ENCODE data around the gene PRKN.
"Not testable (repeated sequence)": the region's sequence is repeated elsewhere in the genome, so short reads cannot be mapped to it uniquely, and the experiment has no call there.

The PRKN gene

DNA sequence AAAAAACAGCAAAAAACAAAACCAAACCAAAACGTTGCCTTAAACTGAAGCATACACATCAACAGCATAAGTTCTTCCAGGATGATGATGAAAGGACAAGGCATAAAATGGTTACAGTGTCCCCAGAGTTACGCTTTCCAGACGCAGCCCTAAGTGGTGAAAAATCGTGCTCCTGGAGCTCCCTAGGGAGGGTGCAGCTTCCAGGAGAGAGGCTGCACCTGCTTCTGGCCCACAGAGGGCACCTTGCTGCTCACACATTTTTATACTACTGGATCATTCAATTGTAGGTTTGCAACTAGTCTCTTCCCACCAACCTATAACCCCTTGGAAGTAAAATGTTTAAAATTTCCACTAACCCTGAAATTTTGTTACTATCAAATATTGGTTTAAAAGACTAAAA is 115.0 kb downstream of the PRKN start:
- DNase-seq: no peak

DNA sequence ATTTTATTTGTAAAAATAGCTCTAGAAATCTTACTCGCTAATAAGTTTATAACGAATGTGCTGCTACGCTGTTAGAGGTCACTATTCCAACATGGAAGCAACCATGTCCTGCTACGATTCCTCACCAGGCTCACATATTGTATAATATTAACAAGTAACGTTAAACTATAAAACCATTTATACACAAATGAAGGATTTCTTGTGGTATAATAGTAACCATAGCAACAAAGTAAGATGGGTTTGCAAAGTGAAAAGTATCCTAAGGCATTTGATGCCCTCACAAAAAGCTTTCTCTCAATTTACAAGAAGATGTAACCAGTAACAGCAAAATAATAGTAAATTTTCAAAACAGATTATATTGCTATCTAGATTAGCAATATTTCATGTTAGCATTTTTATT is 117.2 kb downstream of the PRKN start:
- DNase-seq: no peak

DNA sequence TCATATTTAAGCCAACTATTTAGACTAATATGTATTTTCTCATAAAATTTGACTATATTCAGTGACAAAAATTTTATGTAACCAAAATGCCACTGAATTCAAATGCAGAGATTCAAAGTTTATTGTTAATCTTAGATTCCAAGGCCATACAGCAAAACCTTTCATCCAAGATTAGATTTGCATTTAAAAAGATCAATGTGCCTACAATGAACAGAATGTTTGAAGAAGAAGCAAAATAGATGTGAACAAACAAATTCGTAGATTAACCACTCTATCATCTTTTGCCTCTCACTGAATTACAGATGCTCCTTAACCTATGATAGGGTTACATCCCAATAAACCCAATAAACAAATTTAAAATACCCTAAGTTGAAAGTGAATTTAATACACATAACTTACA is 121.7 kb downstream of the PRKN start:
- DNase-seq: no peak

DNA sequence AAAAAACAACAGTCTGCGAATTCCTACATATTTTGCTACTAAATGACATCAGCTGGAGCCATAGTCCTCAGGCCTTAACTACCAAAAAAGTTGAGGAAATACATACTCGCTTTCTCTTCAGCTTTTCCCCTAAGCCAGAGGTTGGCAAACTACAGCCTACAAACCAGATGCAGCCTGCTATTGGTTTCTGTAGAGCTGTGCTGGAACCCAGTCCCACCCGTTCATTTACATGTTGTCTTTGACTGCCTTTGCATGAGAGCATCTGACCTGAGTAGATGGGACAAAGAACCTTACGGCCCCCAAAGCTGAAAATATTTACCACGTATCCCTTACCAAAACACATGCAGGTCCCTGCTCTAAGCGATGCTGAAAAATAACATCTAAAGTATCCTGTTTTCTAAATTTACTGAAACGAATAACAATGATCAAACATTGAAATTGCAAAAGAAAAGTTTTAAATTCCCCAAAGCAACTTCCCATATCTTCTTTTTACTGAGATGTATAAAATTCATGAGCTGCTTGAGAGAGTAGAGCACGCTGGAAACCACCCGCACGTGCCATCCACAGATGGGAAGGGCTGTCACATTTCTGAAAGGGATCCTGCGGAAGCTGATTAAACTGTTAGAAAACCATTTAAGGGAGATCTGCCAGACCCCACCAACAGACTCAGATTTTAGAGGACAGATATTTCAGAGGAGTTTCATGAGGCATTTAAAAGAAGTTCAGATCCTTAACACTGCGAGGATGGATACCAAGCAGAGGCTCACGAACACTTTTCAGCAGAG is 124.1 kb downstream of the PRKN start:
- DNase-seq: no peak

DNA sequence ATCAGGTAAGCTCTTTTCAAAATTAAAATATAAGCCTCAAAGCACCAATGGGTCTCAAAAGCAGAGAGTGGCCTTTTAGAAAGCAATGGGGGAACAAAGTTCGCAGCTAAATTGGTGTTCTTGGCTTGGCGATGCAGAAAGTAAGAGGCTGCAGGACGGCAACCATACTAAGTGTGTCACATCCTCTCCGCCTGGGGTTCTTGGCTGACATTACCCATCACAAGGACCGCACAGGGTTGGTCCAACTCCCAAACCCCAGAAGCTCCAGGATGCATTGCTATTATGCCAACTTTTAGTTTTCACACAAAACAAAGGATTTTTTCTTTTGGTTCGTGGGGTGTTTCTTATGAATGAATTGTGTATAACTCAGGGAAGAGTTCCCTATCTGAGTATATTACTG is 124.8 kb downstream of the PRKN start:
- DNase-seq: no peak

DNA sequence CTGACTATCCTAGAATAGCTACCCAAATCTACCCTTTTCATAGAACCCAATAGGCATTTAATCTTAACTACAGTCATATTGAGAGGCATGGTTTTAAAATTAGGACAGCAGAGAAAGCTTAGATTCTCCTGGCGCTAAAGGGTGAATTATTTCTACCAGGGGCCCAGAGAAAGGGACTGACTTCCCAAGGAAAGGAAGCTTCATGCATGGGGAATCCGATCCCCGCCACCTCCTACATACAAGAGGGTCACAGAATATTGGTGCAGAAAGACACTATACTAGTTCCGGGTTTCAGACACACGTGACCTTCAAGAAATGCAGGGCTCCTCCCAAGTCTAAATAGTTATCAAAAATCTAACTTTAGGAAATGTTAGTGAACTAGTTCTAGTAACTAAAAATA is 130.9 kb downstream of the PRKN start:
- DNase-seq: no peak

DNA sequence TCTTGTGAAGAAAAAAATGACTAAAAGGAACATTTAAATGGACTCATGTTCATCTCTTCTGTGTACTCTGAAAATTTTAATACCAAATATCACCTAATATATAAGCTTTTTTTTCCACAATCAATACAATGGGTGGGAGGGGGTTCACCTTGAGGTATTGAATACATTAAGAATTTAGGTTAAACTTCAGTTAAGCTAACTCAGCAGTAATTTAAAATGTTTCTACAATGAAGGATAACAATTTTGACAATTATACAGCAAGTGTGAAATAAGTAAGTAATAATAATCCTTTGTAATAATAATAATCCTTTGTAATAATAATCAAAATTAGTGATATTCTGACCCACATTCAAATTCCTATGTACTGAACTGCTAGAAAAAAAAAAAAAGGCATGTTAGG is 136.0 kb downstream of the PRKN start:
- no peak for DNase-seq

DNA sequence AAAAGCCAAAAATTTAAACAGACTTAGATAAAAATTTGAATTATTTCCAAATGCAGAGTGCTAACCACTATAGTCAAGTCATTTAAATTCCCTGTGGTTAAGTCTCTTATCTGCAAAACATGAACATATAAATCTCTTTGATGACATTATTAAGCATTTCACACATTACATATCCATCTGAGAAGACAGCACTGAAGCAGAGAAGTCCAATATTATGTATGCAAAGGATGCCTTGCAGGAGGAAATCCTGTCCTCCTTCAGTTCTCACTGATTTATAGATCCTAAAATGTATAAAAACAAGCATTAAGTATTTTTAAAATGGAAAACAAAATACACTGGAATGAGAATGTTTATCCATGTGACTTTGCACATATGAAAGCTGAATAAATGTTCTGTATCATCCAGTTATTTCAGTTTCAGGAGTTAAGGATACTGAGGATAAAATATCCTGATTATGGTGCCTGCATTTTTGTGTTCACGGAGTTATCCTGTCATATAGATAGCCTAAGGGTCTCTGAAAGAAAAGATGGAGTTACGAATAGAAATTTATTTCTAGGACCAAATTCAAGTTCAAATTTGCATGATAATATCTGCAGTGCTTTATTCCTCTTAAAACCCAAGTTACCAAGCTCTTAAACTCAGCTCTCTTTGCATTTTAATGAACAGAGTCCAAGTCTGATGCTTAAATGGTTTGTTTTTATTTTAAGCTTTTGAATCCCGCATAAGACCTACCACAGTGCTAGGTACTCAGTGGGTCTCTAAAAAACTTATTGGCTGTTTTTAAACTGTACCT is 145.4 kb downstream of the PRKN start:
- no peak for DNase-seq

DNA sequence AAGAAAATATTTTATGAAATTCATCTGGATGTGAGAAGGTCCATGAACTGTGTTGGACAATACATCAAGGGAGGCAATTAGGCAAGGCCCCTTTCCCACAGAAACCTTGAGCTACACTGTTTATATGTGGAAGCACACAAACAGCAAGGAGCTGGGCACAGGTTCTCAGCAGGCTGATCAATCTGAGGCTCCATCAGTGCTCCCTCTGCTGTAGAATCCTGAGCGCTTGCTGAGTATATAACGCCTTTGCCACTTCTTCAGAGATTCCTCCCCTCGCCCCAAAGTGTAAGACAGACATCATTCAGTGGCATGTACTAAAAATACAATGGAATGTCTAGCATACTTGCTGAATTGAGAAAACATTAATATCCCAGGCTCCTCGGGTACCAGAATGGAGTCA is 146.9 kb downstream of the PRKN start:
- no peak for DNase-seq

DNA sequence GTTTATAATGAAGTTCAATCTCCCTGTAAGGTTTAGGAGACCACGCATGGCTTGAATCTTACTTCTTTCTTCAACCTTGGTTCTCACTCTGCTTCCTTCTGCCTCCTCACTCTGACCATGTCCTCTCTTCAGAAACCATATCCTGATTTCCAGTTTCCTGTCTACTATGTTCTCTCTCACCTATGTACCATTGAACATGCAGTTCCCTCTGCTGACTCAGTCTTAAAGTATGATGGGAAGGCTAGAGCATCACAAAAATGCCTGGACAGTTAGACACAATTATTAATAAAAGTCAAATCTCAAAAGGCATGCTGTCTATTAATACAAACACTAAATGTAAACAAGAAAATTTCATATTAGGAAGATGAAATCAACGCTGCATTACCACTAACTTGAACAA is 151.6 kb downstream of the PRKN start:
- DNase-seq: no peak

DNA sequence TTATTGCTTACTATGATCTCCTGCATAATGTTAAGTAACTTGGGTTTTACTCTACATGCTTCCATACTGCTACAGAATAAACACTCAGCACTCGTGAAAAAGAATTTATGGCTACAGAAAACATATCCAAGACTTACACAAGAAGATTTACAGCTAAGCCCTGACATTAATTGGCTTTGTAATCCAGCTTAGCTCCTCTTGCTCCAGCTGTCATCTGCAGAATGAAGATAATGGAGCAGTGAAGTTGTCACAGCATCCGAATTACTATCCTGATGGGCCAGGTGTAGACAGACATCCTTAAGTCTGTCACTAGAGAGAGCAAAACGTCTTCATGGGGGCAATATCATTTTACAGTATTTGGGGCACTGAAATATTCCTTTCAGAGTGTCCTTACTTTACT is 155.3 kb downstream of the PRKN start:
- DNase-seq: no peak

DNA sequence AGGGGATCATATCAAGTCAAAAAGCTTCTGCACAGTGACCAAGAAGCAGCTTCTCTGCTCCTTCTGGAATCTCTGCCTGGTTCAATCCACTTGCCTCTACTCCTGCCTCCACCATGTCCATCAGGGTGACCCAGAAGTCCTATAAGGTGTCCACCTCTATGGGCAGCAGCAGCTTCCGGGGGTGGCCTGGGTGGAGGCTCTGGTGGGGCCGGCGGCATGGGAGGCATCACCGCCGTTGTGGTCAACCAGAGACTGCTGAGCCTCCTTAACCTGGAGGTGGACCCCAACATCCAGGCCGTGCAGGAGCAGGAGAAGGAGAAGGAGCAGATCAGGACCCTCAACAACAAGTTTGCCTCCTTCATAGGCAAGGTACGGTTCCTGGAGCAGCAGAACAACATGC is 159.3 kb downstream of the PRKN start:
- DNase-seq: no peak

DNA sequence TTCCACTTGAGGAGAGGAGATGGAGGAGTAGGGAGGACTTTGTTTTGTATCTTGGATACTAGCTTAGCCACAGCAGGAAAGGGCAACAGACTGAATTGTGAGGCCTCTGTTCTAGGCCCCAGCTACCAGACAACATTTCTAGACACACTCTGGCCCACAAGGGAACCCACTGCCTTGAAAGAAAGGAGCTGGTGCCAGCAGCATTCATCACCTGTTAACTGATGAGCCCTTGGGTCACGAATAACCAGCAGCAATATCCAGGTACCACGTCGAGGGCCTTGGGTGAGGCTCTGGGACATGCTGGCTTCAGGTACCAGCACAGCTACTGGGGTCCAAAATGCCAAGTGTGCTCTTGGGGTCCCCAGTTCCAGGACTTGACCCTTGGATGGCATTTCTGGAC is 165.5 kb downstream of the PRKN start:
- no peak for DNase-seq

DNA sequence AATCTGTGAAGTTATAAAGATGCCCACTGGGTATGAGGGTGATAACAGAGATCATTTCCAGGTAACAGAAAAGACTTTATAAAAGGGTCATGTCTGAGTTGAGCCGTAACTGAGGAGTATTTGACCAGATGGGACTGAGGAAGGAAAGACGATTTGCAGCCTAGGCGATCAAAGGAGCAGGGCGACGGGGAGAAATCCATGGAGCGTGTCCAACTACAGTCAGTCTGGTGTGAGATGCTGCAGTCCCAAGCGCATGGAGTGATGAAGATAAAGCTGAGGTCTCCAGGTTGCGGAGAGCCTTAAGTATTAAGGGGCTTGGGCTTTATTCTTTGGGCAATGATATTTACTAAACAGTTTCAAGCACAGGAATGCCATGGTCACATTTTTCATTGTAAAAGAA is 166.7 kb downstream of the PRKN start:
- DNase-seq: no peak

DNA sequence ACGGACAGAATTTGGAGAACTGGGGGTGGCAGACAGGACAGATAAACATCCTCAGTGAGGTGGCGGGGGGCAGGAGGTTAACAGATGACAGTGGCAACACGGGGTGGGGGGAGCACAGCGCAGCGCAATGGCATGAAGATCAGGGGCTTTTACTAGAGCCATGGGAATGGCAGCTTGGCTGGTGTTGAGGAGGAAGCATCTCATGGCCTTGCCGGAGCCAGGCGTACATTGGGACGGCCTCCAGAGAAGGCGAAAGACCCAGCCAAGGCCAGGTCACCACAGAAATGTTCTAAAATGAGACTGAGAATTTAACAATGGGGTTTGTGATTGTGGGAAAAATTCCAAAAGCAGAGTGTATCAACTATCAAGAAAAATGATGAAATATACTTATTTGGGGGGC is 173.0 kb downstream of the PRKN start:
- no peak for DNase-seq

DNA sequence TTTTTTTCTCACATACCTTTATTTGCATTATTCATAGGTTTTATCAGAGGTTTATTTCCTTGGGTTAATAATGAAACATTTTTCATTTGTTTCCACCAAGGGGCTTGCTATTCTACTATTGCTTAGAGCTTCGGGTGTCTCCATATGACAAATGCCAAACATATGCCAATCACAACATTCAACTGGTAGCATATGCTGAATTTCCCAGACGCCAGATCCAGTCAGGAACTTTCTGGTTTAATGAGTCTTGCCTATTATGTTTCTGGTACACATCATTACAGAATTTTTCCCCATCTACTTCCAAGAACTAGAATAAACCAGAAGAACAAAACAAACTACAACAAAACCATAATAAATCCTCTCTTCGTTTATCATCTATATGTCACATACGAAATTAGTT is 180.7 kb downstream of the PRKN start:
- no peak for DNase-seq

DNA sequence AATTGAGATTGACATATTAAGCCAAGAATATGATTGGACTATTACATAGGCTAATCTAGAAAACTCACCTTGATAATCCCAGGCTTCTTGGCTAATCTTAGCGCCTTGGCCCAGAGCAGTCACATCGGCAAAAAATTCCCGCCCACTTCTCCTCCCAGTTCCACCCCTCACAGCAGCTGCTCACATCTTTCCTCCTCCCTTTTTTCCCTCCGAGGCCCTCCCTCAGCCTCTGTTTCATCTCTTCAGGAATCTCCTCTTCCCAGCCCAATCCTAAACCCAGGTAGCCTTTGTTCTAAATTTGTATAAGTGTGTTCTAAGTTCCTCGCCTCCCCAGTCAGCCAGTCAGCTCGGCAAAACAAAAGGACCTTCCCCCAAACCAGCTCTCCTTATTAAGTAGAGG is 184.3 kb downstream of the PRKN start:
- no peak for DNase-seq

DNA sequence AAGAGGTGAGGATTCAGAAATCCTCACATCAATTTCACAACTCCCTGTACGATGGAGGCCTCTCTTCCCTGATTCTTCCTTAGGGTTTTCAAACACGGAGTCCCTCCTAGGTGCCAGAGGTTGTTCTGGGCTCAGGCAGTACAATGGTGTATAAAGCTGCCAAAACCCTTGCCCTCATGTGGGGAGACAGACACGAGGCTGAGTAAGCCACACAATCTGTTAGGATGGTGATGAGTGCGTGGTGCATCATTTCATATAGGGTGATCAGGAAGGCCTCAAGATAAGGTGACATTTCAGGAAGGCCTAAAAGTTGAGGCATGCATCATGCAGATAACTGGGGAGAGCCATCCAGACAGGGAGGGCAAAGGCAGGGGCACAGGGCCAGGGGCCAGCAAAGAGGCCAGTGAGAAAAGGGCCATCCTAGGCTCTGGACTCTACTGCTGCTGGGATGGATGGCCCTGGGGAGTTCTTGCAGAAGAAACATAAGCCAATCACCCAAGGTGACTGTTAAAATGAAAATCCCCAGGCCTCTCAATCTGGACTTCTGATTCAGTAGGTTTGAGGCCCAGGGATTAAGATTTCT is 186.5 kb downstream of the PRKN start:
- no peak for DNase-seq

DNA sequence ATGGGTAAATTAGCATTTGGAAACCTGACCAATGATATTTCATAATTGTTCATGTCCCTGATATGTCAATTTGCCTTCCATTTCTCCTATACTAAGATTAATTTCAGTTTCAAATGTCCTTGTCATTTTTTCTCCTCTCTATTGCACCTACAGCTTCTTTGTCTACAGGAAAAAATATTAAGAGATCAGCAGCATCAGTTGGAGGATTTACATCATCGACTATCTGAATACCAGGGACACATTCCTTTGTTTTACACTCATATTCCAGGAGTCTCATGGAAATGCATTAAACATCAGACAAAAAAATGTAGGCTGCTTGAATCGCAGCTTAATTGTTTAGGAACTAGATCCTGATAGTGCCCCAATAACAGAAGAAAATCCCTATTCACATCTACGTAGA is 188.2 kb downstream of the PRKN start:
- DNase-seq: no peak

DNA sequence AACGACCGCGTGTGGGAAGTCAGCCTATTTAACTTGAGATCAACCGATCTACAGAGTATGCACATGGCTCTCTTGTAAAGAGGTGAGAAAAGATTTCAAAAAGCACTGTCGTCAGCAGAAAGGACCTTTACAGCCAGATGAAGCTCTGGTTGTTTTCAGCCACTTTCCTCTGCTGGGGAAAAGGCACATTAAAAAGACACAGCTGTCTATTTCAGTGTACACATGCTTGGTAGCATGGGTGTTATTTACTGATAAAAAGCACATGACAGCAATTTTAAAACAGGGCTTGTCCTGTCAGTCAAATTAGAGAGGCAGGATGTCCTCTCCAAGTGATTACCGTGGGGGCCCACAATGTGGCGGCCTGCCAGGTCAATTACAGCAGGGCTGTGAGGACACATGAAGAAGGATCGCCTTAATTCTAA is 188.9 kb downstream of the PRKN start:
- DNase-seq: no peak

DNA sequence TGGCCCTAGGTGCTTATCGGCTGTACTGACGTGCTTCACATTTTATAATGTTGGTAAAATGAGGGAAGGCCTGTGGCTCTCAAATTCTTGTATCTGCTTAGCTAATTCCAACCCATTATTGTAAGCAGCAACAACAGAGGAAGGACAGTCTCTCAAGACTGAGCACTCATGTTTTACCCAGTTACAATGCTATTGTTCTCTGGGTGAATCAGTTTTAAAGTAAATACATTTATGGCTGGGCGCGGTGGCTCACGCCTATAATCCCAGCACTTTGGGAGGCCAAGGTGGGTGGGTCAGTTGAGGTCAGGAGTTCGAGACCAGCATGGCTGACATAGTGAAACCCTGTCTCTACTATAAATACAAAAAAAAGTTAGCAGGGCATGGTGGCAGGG is 194.6 kb downstream of the PRKN start:
- DNase-seq: no peak

DNA sequence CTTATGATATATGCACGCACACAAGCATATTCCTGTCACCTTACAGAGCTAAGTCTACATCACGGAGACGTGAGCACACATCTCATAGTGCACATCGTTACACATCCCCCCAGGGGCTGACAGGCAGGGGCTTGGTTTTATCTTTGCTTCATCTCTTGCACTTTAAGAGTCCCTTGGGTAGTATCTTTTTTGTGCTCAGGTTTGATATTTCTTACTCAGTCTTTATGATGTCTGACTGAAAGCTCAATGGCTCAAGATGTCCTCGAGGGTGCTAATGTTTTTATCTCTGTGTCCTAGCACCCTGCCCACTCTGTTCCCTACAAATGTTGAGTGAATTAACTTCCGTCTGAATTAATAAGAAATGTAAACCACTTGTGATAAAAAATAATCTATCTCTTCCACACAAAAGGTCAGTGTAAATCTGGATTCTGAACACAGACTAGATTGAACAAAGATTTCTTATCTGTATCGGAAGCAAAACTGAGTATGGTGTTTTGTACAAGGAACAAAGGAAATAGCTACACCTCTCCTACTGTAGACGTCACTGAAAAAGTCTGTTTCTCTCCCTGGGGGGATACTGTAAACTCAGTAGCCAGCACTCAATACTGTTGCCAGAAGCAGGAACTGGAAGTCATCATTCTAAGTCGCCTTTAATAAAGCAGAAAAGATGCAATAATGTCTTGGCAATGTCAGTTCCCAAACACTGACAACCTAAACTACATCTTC is 195.1 kb downstream of the PRKN start:
- no peak for DNase-seq

DNA sequence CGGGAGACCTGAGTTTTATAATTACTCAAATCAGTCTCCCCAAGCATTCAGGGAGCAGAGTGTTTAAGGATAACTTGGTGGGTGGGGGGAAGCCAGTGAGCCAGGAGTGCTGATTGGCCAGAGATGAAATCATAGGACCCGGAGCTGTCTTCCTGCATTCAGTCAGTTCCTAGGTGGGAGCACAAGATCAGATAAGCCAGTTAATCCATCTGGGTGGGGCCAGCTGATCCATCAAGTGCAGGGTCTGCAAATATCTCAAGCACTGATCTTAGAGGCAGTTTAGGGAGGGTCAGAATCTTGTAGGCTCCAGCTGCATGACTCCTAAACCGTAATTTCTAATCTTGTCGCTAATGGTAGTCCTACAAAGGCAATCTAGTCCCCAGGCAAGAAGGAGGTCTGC is 196.2 kb downstream of the PRKN start:
- DNase-seq: not testable (repeated sequence)

DNA sequence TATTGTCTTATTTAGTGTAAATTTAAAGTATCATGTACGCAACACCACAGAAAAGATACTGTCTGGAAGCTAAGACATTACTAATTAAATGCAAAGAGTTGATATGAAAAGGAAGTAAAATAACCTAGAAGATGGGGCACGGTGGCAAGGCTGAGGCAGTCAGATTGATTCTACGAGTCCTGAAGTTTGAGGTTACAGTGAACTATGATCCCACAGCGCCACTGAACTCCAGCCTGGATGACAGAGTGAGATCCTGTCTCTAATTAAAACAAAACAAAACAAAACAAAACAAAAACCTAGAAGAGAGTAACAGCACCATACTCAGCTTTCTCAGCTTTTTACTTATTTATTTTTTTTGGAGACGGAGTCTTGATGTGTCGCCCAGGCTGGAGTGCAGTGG is 199.0 kb downstream of the PRKN start:
- DNase-seq: no peak
